Breast epithelium (tissue), 4 donors: ENCODE results near the gene VAT1L. TPM values are rescaled to one million over a fixed set of nuclear protein-coding genes. Genes with fewer than 3 reads are reported as not detected.
A peak's percentile ranks its signal among the peaks of the same experiment; 100 is the strongest.

Experiments used
- DNase-seq, 2 donors: peaks; one replicate each; pipeline ENCODE4 v3.0.0-alpha.2; 2019; ENCODE audit warnings: low spot score in 2 of 2
- H3K27ac ChIP-seq, 2 donors: fragments of 200-600 bp; sonication (generic) in 1 of 2; one replicate each; pipeline ENCODE4 v1.5.1; 2016 to 2019; ENCODE audit warnings: mild to moderate bottlenecking in 1 of 2
- H3K27me3 ChIP-seq, 2 donors: fragments of 200-600 bp; sonication (generic) in 1 of 2; one replicate each; pipeline versions ENCODE4 v1.5.1 to v1.6.0; 2017 to 2019; ENCODE audit warnings: control low read depth in 1 of 2, mild to moderate bottlenecking in 1 of 2
- H3K36me3 ChIP-seq: fragments of 200-600 bp; one replicate; pipeline ENCODE4 v1.5.1; 2019
- H3K4me1 ChIP-seq, 2 donors: fragments of 200-600 bp; sonication (generic); one replicate each; pipeline ENCODE4 v1.5.1; 2016 to 2019; ENCODE audit warnings: control low read depth in 1 of 2
- H3K4me3 ChIP-seq, 3 donors: fragments of 200-600 bp; sonication (generic); 1 replicate in 2 of 3; 2 replicates in 1 of 3; pipeline ENCODE4 v1.5.1; 2016 to 2019; ENCODE audit warnings: mild to moderate bottlenecking in 3 of 3, moderate library complexity in 2 of 3
- H3K9me3 ChIP-seq, 2 donors: fragments of 200-600 bp; sonication (generic) in 1 of 2; one replicate each; pipeline ENCODE4 v1.5.1; 2016 to 2019; ENCODE audit warnings: control low read depth in 1 of 2
- CTCF ChIP-seq, 3 donors: fragments of 450-650 bp; IDR thresholded peaks; one replicate each; pipeline ENCODE4 v1.5.1; 2016 to 2017; ENCODE audit warnings: antibody characterized with exemption in 3 of 3, mild to moderate bottlenecking in 3 of 3, moderate library complexity in 3 of 3
- POLR2A ChIP-seq: fragments of 450-650 bp; IDR thresholded peaks from one replicate; pipeline ENCODE4 v1.6.1; 2016; ENCODE audit warnings: antibody characterized with exemption, mild to moderate bottlenecking, moderate library complexity
- POLR2AphosphoS5 ChIP-seq, 3 donors: sonication (generic); formaldehyde crosslinking; IDR thresholded peaks; one replicate each; pipeline ENCODE4 v1.6.1; 2017; ENCODE audit warnings: antibody characterized with exemption in 3 of 3
- intact Hi-C: fragments of 100-400 bp; cut with DNase I; formaldehyde crosslinking; loops from one replicate; pipeline ENCODE4 v1.15.1; 2023; ENCODE audit warnings: low total_unique reads
- total RNA-seq, 3 donors: library from RNA; depleted of rRNA; stranded (reverse); fragments of >200 nt; gene quantifications; one replicate each; pipeline ENCODE4 v1.1.0, GENCODE V29; 2016

VAT1L gene
- total RNA-seq, 3 donors from 2014 or later = 0.33 to 0.88 TPM; not detected in 1

DNA sequence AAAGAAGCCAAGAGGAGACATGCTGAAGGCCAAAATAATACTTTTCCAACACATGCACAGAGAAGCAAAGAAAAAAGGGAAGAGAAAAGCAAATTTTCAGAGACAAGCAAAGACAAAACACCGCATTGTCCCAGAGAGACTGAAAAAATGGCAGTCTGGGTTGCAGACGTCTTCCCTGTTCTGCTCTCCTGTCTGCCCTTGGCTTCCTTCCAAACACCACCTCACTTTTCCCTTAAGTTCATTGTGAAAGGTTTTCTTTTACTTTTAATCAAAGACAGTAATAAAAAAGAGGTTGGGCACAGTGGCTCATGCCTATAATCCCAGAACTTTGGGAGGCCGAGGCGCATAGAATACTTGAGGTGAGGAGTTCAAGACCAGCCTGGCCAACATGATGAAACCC is 21.2 kb upstream of the VAT1L start:
- peak overlapping the region; percentile 13 to 45 for H3K27ac ChIP-seq
- intact Hi-C loops = no loop called here

GRCh38 chr16:77767826-77768225 is 20.5 kb upstream of the VAT1L start:
- no peaks in the 10 kb centered on the region for H3K27me3 ChIP-seq
- intact Hi-C loops = no loop called here
- H3K4me3 ChIP-seq = no peak overlapping the region
- no peak for DNase-seq
- no peaks in the 10 kb centered on the region for H3K4me1 ChIP-seq
- no peak for TF ChIP-seq POLR2AphosphoS5 (IDR thresholded peaks at IDR 0.05)
- TF ChIP-seq POLR2A = no peak
- TF ChIP-seq CTCF (IDR thresholded peaks at IDR 0.05) = no peak
- H3K9me3 ChIP-seq = no peaks in the 10 kb centered on the region
- H3K27ac ChIP-seq = no peak overlapping the region
- H3K36me3 ChIP-seq = no peaks in the 10 kb centered on the region

More for the DNA sequence above, 21.2 kb upstream of the VAT1L start:
- Histone ChIP-seq H3K36me3 (no peaks in the 10 kb centered on the region), H3K27me3 (no peaks in the 10 kb centered on the region), H3K4me1 (no peaks in the 10 kb centered on the region), H3K4me3 (no peak overlapping the region), H3K9me3 (no peaks in the 10 kb centered on the region)
- DNase-seq = peak in 1 of 2 donors; percentile 27
- TF ChIP-seq CTCF (IDR thresholded peaks at IDR 0.05) (no peak), POLR2A (no peak)

- Histone ChIP-seq H3K4me3 (no peak overlapping the region), H3K36me3 (no peaks in the 10 kb centered on the region), H3K27ac (no peak overlapping the region), H3K27me3 (no peaks in the 10 kb centered on the region), H3K4me1 (no peaks in the 10 kb centered on the region), H3K9me3 (no peaks in the 10 kb centered on the region)
- intact Hi-C loops = no loop called here
- no peak for DNase-seq
- TF ChIP-seq CTCF (IDR thresholded peaks at IDR 0.05) (no peak), POLR2AphosphoS5 (IDR thresholded peaks at IDR 0.05) (no peak), POLR2A (no peak)
Observed at GRCh38 chr16:77775911-77776909, 12.2 kb upstream of the VAT1L start.

- no peak overlapping the region for H3K27ac ChIP-seq
- TF ChIP-seq POLR2A (no peak), POLR2AphosphoS5 (IDR thresholded peaks at IDR 0.05) (no peak), CTCF (IDR thresholded peaks at IDR 0.05) (no peak)
- H3K9me3 ChIP-seq = no peaks in the 10 kb centered on the region
- H3K36me3 ChIP-seq = no peaks in the 10 kb centered on the region
- no peaks in the 10 kb centered on the region for H3K4me1 ChIP-seq
- intact Hi-C loops = no loop called here
- no peak overlapping the region for H3K4me3 ChIP-seq
- no peaks in the 10 kb centered on the region for H3K27me3 ChIP-seq
- DNase-seq = no peak
Observed at GRCh38 chr16:77777745-77778144, 10.6 kb upstream of the VAT1L start.

DNA sequence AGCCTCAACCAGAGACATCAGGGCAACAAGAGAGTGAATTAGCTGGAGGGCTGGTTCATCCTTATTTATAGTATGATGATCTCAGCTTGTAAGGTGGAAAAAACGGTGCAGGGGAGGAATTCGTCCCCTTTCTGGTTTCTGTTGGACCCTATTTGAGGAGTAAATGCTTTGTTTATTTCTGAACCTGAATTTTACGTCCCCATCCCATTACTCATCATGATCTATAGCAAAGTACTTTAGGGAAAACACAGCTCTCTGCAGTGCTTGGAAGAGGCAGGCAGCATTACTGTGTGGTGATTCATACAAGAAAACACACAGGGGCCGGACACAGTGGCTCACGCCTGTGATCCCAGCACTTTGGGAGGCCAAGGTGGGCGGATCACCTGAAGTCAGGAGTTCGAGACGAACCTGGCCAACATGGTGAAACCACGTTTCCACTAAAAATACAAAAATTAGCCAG is 8.0 kb upstream of the VAT1L start:
- H3K27ac ChIP-seq = no peak overlapping the region
- no peak for DNase-seq
- TF ChIP-seq POLR2A (no peak), POLR2AphosphoS5 (IDR thresholded peaks at IDR 0.05) (no peak), CTCF (IDR thresholded peaks at IDR 0.05) (no peak)
- no peaks in the 10 kb centered on the region for H3K36me3 ChIP-seq
- H3K27me3 ChIP-seq = peaks cover 0 to 2% of the 10 kb centered on the region in 2 donors
- H3K4me1 ChIP-seq = no peaks in the 10 kb centered on the region
- intact Hi-C loops = no loop called here
- H3K9me3 ChIP-seq = no peaks in the 10 kb centered on the region
- no peak overlapping the region for H3K4me3 ChIP-seq
